H1 (cell line): ENCODE results near the gene RNF13. TPM values are rescaled to one million over a fixed set of nuclear protein-coding genes. Genes with fewer than 3 reads are reported as not detected.

Source experiments
- CTCF ChIA-PET: fragments of 300-600 bp; sonication (Branson Sonifier 250); formaldehyde crosslinking; loops from one replicate; lab custom pipeline; 2021; ENCODE audit not compliant: partially characterized antibody; lab: Charles Lee
- POLR2A ChIA-PET: fragments of 300-600 bp; sonication (Branson Sonifier 250); formaldehyde crosslinking; loops from one replicate; lab custom pipeline; 2021; ENCODE audit warnings: inconsistent platforms; ENCODE audit not compliant: partially characterized antibody; lab: Charles Lee
- DNase-seq, 2 experiments: peaks; one replicate each; pipeline versions ENCODE4 v3.0.0 to v3.0.0-alpha.2; 2010 to 2022; ENCODE audit warnings: low spot score in 2 of 2, low read depth in 1 of 2, mixed read lengths in 1 of 2
- FAIRE-seq: peaks from 2 replicates; lab custom pipeline; 2011; peaks lifted over from hg19 to GRCh38; lab: Jason Lieb, UNC
- H2AFZ ChIP-seq: 2 replicates; pipeline ENCODE4 v1.8.1; 2012; ENCODE audit warnings: low read length, inconsistent platforms
- H2AK5ac ChIP-seq: 2 replicates; pipeline ENCODE4 v1.6.1; 2013; ENCODE audit warnings: low read depth, low read length
- H2BK120ac ChIP-seq: replicated peaks from 2 replicates; pipeline ENCODE3; 2013; ENCODE audit warnings: low read depth, low read length, inconsistent platforms
- H2BK12ac ChIP-seq: 2 replicates; pipeline ENCODE4 v1.6.1; 2013; ENCODE audit warnings: low read depth, low read length
- H2BK15ac ChIP-seq: 2 replicates; pipeline ENCODE4 v1.6.1; 2013; ENCODE audit warnings: low read length
- H2BK20ac ChIP-seq: 2 replicates; pipeline ENCODE4 v1.6.1; 2013; ENCODE audit warnings: low read length
- H2BK5ac ChIP-seq: 2 replicates; pipeline ENCODE4 v1.6.1; 2013; ENCODE audit warnings: low read depth, low read length
- H3K14ac ChIP-seq: 2 replicates; pipeline ENCODE4 v1.6.1; 2013; ENCODE audit warnings: inconsistent platforms; ENCODE audit not compliant: insufficient read length
- H3K18ac ChIP-seq: 2 replicates; pipeline ENCODE4 v1.6.1; 2013; ENCODE audit warnings: low read length; ENCODE audit errors: extremely low read depth
- H3K23ac ChIP-seq: 2 replicates; pipeline ENCODE4 v1.6.1; 2013; ENCODE audit warnings: inconsistent platforms; ENCODE audit not compliant: insufficient read length
- H3K23me2 ChIP-seq: 2 replicates; pipeline ENCODE4 v1.6.1; 2013; ENCODE audit warnings: low read depth, low read length
- H3K27ac ChIP-seq: 2 replicates; pipeline ENCODE4 v1.6.1; 2011; ENCODE audit warnings: low read depth, low read length, inconsistent platforms
- H3K27me3 ChIP-seq, 4 experiments: replicated peaks in 1 of 4; 1 replicate in 1 of 4; 2 replicates in 3 of 4; pipeline versions ENCODE4 v1.6.1 to v1.8.1; 2011 to 2013; ENCODE audit warnings: low read length in 3 of 4, mild to moderate bottlenecking in 3 of 4, inconsistent platforms in 2 of 4, mixed read lengths in 2 of 4, moderate library complexity in 1 of 4; ENCODE audit not compliant: control insufficient read depth in 3 of 4, insufficient read depth in 3 of 4; ENCODE audit errors: extremely low read depth in 1 of 4
- H3K36me3 ChIP-seq, 4 experiments: 2 replicates each; pipeline versions ENCODE4 v1.6.1 to v1.8.1; 2011 to 2013; ENCODE audit warnings: mild to moderate bottlenecking in 4 of 4, low read length in 3 of 4, moderate library complexity in 2 of 4, control low read depth in 1 of 4, inconsistent platforms in 1 of 4; ENCODE audit not compliant: insufficient read depth in 4 of 4, control insufficient read depth in 2 of 4
- H3K4ac ChIP-seq: replicated peaks from 2 replicates; pipeline ENCODE3; 2013; ENCODE audit warnings: low read length, low read depth, mixed read lengths, inconsistent platforms; ENCODE audit not compliant: insufficient read length
- H3K4me1 ChIP-seq, 4 experiments: replicated peaks in 1 of 4; 1 replicate in 1 of 4; 2 replicates in 3 of 4; pipeline versions ENCODE4 v1.6.1 to v1.8.1; 2011 to 2013; ENCODE audit warnings: low read length in 3 of 4, inconsistent platforms in 2 of 4, mixed read lengths in 1 of 4; ENCODE audit not compliant: insufficient read depth in 4 of 4, control insufficient read depth in 3 of 4
- H3K4me2 ChIP-seq, 2 experiments: 2 replicates each; pipeline versions ENCODE4 v1.6.1 to v1.8.1; 2011 to 2013; ENCODE audit warnings: low read depth in 2 of 2, low read length in 2 of 2, control low read depth in 1 of 2, inconsistent platforms in 1 of 2, mild to moderate bottlenecking in 1 of 2; ENCODE audit not compliant: insufficient read depth in 1 of 2
- H3K4me3 ChIP-seq, 4 experiments: fragments of 200-600, 300-600 bp in 1 of 4; sonication (generic), shearing (Covaris generic), sonication (Bioruptor Twin) in 1 of 4; 2 replicates each; pipeline versions ENCODE4 v1.5.1 to v1.8.1; 2011 to 2016; ENCODE audit warnings: low read length in 4 of 4, low read depth in 3 of 4, control low read depth in 2 of 4, inconsistent platforms in 2 of 4, mild to moderate bottlenecking in 2 of 4, mixed read lengths in 1 of 4, moderate library complexity in 1 of 4; ENCODE audit not compliant: insufficient read depth in 2 of 4; ENCODE audit errors: extremely low read depth in 1 of 4
- H3K56ac ChIP-seq: replicated peaks from 2 replicates; pipeline ENCODE3; 2013; ENCODE audit warnings: low read depth, mild to moderate bottlenecking, mixed read lengths, low read length, inconsistent platforms; ENCODE audit not compliant: insufficient read length
- H3K79me1 ChIP-seq: 2 replicates; pipeline ENCODE4 v1.6.1; 2013; ENCODE audit warnings: low read depth, low read length, control low read depth
- H3K79me2 ChIP-seq, 2 experiments: 2 replicates each; pipeline versions ENCODE4 v1.6.1 to v1.8.1; 2012 to 2013; ENCODE audit warnings: low read length in 2 of 2, mild to moderate bottlenecking in 2 of 2, inconsistent platforms in 1 of 2; ENCODE audit not compliant: insufficient read depth in 2 of 2, control insufficient read depth in 1 of 2
- H3K9ac ChIP-seq, 4 experiments: replicated peaks in 1 of 4; 1 replicate in 1 of 4; 2 replicates in 3 of 4; pipeline versions ENCODE4 v1.6.1 to v1.8.1; 2011 to 2013; ENCODE audit warnings: low read depth in 3 of 4, low read length in 3 of 4, control low read depth in 2 of 4, mild to moderate bottlenecking in 2 of 4, moderate library complexity in 2 of 4, inconsistent platforms in 1 of 4; ENCODE audit errors: extremely low read depth in 1 of 4
- H3K9me3 ChIP-seq, 2 experiments: 2 replicates each; pipeline versions ENCODE4 v1.6.1 to v1.8.1; 2012 to 2013; ENCODE audit warnings: mild to moderate bottlenecking in 2 of 2, moderate library complexity in 2 of 2, control low read depth in 1 of 2, inconsistent platforms in 1 of 2, low read depth in 1 of 2, low read length in 1 of 2, mixed read lengths in 1 of 2; ENCODE audit not compliant: insufficient read depth in 2 of 2
- H4K20me1 ChIP-seq, 2 experiments: replicated peaks in 1 of 2; 2 replicates each; pipeline versions ENCODE3 to v1.8.1; 2011 to 2013; ENCODE audit warnings: inconsistent platforms in 2 of 2, low read length in 2 of 2, mild to moderate bottlenecking in 1 of 2; ENCODE audit not compliant: insufficient read depth in 2 of 2, control insufficient read depth in 1 of 2
- H4K5ac ChIP-seq: 2 replicates; pipeline ENCODE4 v1.6.1; 2013; ENCODE audit warnings: low read length, low read depth, mixed read lengths, inconsistent platforms; ENCODE audit not compliant: insufficient read length
- H4K8ac ChIP-seq: 2 replicates; pipeline ENCODE4 v1.8.0; 2013; ENCODE audit warnings: mild to moderate bottlenecking, moderate library complexity, low read length, inconsistent platforms; ENCODE audit not compliant: insufficient read depth; ENCODE audit errors: extremely low read depth
- H4K91ac ChIP-seq: replicated peaks from 2 replicates; pipeline ENCODE3; 2013; ENCODE audit warnings: low read length, mixed read lengths, inconsistent platforms; ENCODE audit not compliant: insufficient read length
- ASH2L ChIP-seq: fragments of 200-600, 300-600 bp; sonication (generic); IDR thresholded peaks from one replicate; pipeline ENCODE4 v1.7.1; 2017; ENCODE audit warnings: low read length
- BACH1 ChIP-seq: IDR thresholded peaks from 2 replicates; pipeline ENCODE4 v1.6.1; 2012; ENCODE audit warnings: low read length, improper control_type of control experiment
- HDAC6 ChIP-seq: IDR thresholded peaks from one replicate; pipeline ENCODE4 v1.7.1; 2012; ENCODE audit warnings: low read depth, mild to moderate bottlenecking, inconsistent platforms, low read length, moderate library complexity
- JUND ChIP-seq: IDR thresholded peaks from 2 replicates; pipeline ENCODE4 v1.6.1; 2011; ENCODE audit warnings: mild to moderate bottlenecking, improper control_type of control experiment, low read length
- KDM1A ChIP-seq: fragments of 200-600, 300-600 bp; sonication (generic); IDR thresholded peaks from 2 replicates; pipeline ENCODE4 v1.7.1; 2016; ENCODE audit warnings: mild to moderate bottlenecking, low read length, borderline replicate concordance
- KDM4A ChIP-seq: IDR thresholded peaks from one replicate; pipeline ENCODE4 v1.7.1; 2012; ENCODE audit warnings: low read depth, mild to moderate bottlenecking, moderate library complexity, low read length, inconsistent platforms; ENCODE audit not compliant: severe bottlenecking
- NRF1 ChIP-seq: IDR thresholded peaks from 2 replicates; pipeline ENCODE4 v1.6.1; 2011; ENCODE audit warnings: mild to moderate bottlenecking, low read depth, low read length, improper control_type of control experiment
- POLR2AphosphoS5 ChIP-seq: IDR thresholded peaks from 2 replicates; pipeline ENCODE4 v1.6.1; 2011; ENCODE audit warnings: low read depth, low read length
- SIRT6 ChIP-seq: IDR thresholded peaks from one replicate; pipeline ENCODE4 v1.7.1; 2012; ENCODE audit warnings: low read length, inconsistent platforms
- SP2 ChIP-seq: IDR thresholded peaks from 2 replicates; pipeline ENCODE4 v1.6.1; 2012; ENCODE audit warnings: mild to moderate bottlenecking, low read length, inconsistent platforms
- SUZ12 ChIP-seq: fragments of 200-600 bp; sonication (generic); IDR thresholded peaks from 2 replicates; pipeline ENCODE4 v1.6.1; 2012; ENCODE audit warnings: mild to moderate bottlenecking, inconsistent platforms, low read length, moderate library complexity, mixed read lengths
- TCF12 ChIP-seq: IDR thresholded peaks from 2 replicates; pipeline ENCODE4 v1.6.1; 2011; ENCODE audit warnings: low read depth, mild to moderate bottlenecking, low read length
- polyA plus RNA-seq, 7 experiments: library from polyadenylated mRNA; depleted of rRNA in 3 of 7; stranded (reverse) in 5 of 7; unstranded in 2 of 7; fragments of >200 nt in 5 of 7; fragments of 200-250 nt in 2 of 7; gene quantifications; 1 replicate in 5 of 7; 2 replicates in 1 of 7; 4 replicates in 1 of 7; pipeline versions ENCODE4 v1.2.1 to v1.2.3, GENCODE V29; 2011 to 2013; ENCODE audit warnings: missing spikeins in 2 of 7, mixed read lengths in 2 of 7
- total RNA-seq: library from RNA; stranded (reverse); fragmentation: NEBNext Ultra II Directional; extraction: Animal tissue kit (Norgen Biotek cat#: 25700); gene quantifications from 2 replicates; pipeline ENCODE4 v1.2.1, GENCODE V29; 2021

Gene RNF13
- total and polyA plus RNA-seq, 2 of the 8 experiments (the other 6 are each of a cell fraction or from before 2014, with no cell fraction given), result 19.4 to 35.4 TPM

- TF ChIP-seq NRF1, result no peak
- no peak for TF ChIP-seq POLR2AphosphoS5
- no peak for TF ChIP-seq TCF12
- TF ChIP-seq SP2, result no peak
- no peak for TF ChIP-seq SUZ12
- no peak for TF ChIP-seq KDM4A
- TF ChIP-seq BACH1, result no peak
- TF ChIP-seq SIRT6, result no peak
- no peak for TF ChIP-seq KDM1A
- no peak for TF ChIP-seq JUND
- no peak for TF ChIP-seq ASH2L
- no peak for TF ChIP-seq HDAC6
- no peaks in the 10 kb centered on the region for H4K20me1 ChIP-seq
- H2BK20ac ChIP-seq, result no peak overlapping the region
- H4K5ac ChIP-seq, result no peak overlapping the region
- H3K79me2 ChIP-seq, result no peaks in the 10 kb centered on the region
- H2BK120ac ChIP-seq, result no peak overlapping the region
- H3K4me3 ChIP-seq, result no peak overlapping the region
- H2BK15ac ChIP-seq, result no peak overlapping the region
- no peak overlapping the region for H3K27ac ChIP-seq
- no peak overlapping the region for H2AFZ ChIP-seq
- H3K27me3 ChIP-seq, result no peaks in the 10 kb centered on the region
- no peak overlapping the region for H2BK5ac ChIP-seq
- H3K4me2 ChIP-seq, result no peak overlapping the region
- no peaks in the 10 kb centered on the region; a peak in 1 of 8 replicates for H3K36me3 ChIP-seq
- FAIRE-seq (no peak), DNase-seq (no peak)
- no peak overlapping the region for H4K91ac ChIP-seq
- H3K23me2 ChIP-seq, result no peaks in the 10 kb centered on the region
- ChIA-PET POLR2A (interaction anchor here (0.6 kb wide), 1 partner anchor 41 kb away, joined by 3 read pairs; no protein-coding TSS in a partner anchor), CTCF (interaction anchor here (0.6 to 6.8 kb wide), 4 partner anchors 25 to 50 kb away, joined by 3 to 33 read pairs (median 5); no protein-coding TSS in a partner anchor)
- H3K79me1 ChIP-seq, result no peaks in the 10 kb centered on the region
- H3K9ac ChIP-seq, result no peak overlapping the region
- H3K23ac ChIP-seq, result no peak overlapping the region
- H3K4me1 ChIP-seq, result no peaks in the 10 kb centered on the region
- H3K9me3 ChIP-seq, result no peaks in the 10 kb centered on the region
- H3K4ac ChIP-seq, result no peak overlapping the region
- no peak overlapping the region for H3K14ac ChIP-seq
- no peak overlapping the region for H4K8ac ChIP-seq
- H2AK5ac ChIP-seq, result no peak overlapping the region
- H3K56ac ChIP-seq, result no peak overlapping the region
- H3K18ac ChIP-seq, result no peak overlapping the region
- no peak overlapping the region for H2BK12ac ChIP-seq
Measured at GRCh38 chr3:149908424-149908957, 95.5 kb downstream of the RNF13 start.
